Peyer's patch (tissue), 4 donors: ENCODE measurements around the gene ARRDC3. TPM values are rescaled to one million over a fixed set of nuclear protein-coding genes. Genes with fewer than 3 reads are reported as not detected.
"Not testable (repeated sequence)": the region's sequence is repeated elsewhere in the genome, so short reads cannot be mapped to it uniquely, and the experiment has no call there.

Experiments
- DNase-seq, 3 donors: peaks; one replicate each; pipeline ENCODE4 v3.0.0-alpha.2; 2017 to 2019
- H3K27ac ChIP-seq, 4 donors: fragments of 200-600 bp; sonication (generic); one replicate each; pipeline ENCODE4 v1.5.1; 2016 to 2019
- H3K27me3 ChIP-seq, 2 donors: fragments of 200-600 bp; sonication (generic); one replicate each; pipeline ENCODE4 v1.5.1; 2019
- H3K36me3 ChIP-seq, 3 donors: fragments of 200-600 bp; sonication (generic); one replicate each; pipeline ENCODE4 v1.5.1; 2016 to 2019
- H3K4me1 ChIP-seq, 4 donors: fragments of 200-600 bp; sonication (generic); one replicate each; pipeline ENCODE4 v1.5.1; 2016 to 2019
- H3K4me3 ChIP-seq, 4 donors: fragments of 200-600 bp; sonication (generic); 1 replicate in 3 of 4; 2 replicates in 1 of 4; pipeline ENCODE4 v1.5.1; 2016 to 2019; ENCODE audit warnings: mild to moderate bottlenecking in 1 of 4
- H3K9me3 ChIP-seq, 4 donors: fragments of 200-600 bp; sonication (generic); one replicate each; pipeline ENCODE4 v1.5.1; 2016 to 2019; ENCODE audit warnings: mild to moderate bottlenecking in 1 of 4
- CTCF ChIP-seq, 6 experiments: fragments of 450-650 bp in 4 of 6; fragments of 200-600 bp in 2 of 6; sonication (generic) in 1 of 6; IDR thresholded peaks; one replicate each; pipeline ENCODE4 v1.5.1; 2017 to 2019; ENCODE audit warnings: antibody characterized with exemption in 6 of 6, mild to moderate bottlenecking in 3 of 6, moderate library complexity in 1 of 6
- POLR2A ChIP-seq, 2 donors: fragments of 450-650 bp; IDR thresholded peaks; one replicate each; pipeline ENCODE4 v1.5.1; 2017; ENCODE audit warnings: antibody characterized with exemption in 2 of 2, mild to moderate bottlenecking in 2 of 2, moderate library complexity in 2 of 2
- total RNA-seq, 4 donors: library from RNA; depleted of rRNA; stranded (reverse); fragments of >200 nt; gene quantifications; one replicate each; pipeline ENCODE4 v1.1.0, GENCODE V29; 2016

ARRDC3 gene
- total RNA-seq, 4 donors from 2014 or later: 11.4 to 32.2 (median 17.7) TPM

GRCh38 chr5:91408710-91409109, 25.6 kb upstream of the ARRDC3 start:
- no peak for TF ChIP-seq CTCF (IDR thresholded peaks at IDR 0.05)
- TF ChIP-seq POLR2A (IDR thresholded peaks at IDR 0.05): no peak
- no peaks in the 10 kb centered on the region for H3K27me3 ChIP-seq
- no peak for DNase-seq
- no peak overlapping the region for H3K4me3 ChIP-seq
- no peaks in the 10 kb centered on the region for H3K4me1 ChIP-seq
- no peak overlapping the region for H3K27ac ChIP-seq
- H3K36me3 ChIP-seq: no peaks in the 10 kb centered on the region
- no peaks in the 10 kb centered on the region for H3K9me3 ChIP-seq

GRCh38 chr5:91407204-91407603, 24.1 kb upstream of the ARRDC3 start:
- Histone ChIP-seq H3K4me3 (no peak overlapping the region), H3K27me3 (no peaks in the 10 kb centered on the region), H3K9me3 (no peaks in the 10 kb centered on the region), H3K36me3 (no peaks in the 10 kb centered on the region), H3K4me1 (no peaks in the 10 kb centered on the region), H3K27ac (no peak overlapping the region)
- DNase-seq: no peak
- TF ChIP-seq CTCF (IDR thresholded peaks at IDR 0.05) (no peak), POLR2A (IDR thresholded peaks at IDR 0.05) (no peak)

GRCh38 chr5:91403438-91403837, 20.3 kb upstream of the ARRDC3 start:
- DNase-seq: no peak
- H3K9me3 ChIP-seq: no peaks in the 10 kb centered on the region
- TF ChIP-seq POLR2A (IDR thresholded peaks at IDR 0.05) (no peak), CTCF (IDR thresholded peaks at IDR 0.05) (no peak)
- H3K36me3 ChIP-seq: no peaks in the 10 kb centered on the region
- H3K27me3 ChIP-seq: no peaks in the 10 kb centered on the region
- H3K27ac ChIP-seq: no peak overlapping the region
- H3K4me1 ChIP-seq: no peaks in the 10 kb centered on the region
- no peak overlapping the region for H3K4me3 ChIP-seq

- Histone ChIP-seq H3K27me3 (no peaks in the 10 kb centered on the region), H3K36me3 (no peaks in the 10 kb centered on the region), H3K9me3 (no peaks in the 10 kb centered on the region), H3K4me1 (no peaks in the 10 kb centered on the region), H3K27ac (no peak overlapping the region), H3K4me3 (no peak overlapping the region)
- TF ChIP-seq POLR2A (IDR thresholded peaks at IDR 0.05): no peak
- TF ChIP-seq CTCF (IDR thresholded peaks at IDR 0.05): no peak
- DNase-seq: no peak
Observed at GRCh38 chr5:91401175-91401574, 18.1 kb upstream of the ARRDC3 start.

DNA sequence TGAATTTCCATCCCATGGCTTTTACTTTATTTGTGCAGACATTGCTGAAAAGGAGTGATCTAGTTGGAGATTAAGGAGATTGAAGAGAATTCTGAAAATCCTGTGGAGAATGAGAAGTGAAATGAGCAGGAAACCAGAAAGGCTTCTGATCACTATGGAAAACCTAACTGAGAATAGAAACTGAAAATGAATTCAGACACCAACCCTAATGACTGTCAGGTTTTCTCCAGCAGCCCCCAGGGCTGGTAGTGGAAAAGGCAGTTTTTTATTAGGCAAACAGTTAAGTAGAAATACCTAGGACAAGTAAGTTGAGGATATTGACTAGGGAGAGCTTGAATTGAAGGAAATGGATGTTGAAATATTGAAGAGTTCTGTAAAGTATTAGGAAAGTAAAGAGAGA, 14.7 kb upstream of the ARRDC3 start:
- DNase-seq: no peak
- TF ChIP-seq POLR2A (IDR thresholded peaks at IDR 0.05) (no peak), CTCF (IDR thresholded peaks at IDR 0.05) (no peak)
- no peaks in the 10 kb centered on the region for H3K27me3 ChIP-seq
- H3K4me1 ChIP-seq: no peaks in the 10 kb centered on the region
- no peak overlapping the region for H3K4me3 ChIP-seq
- no peaks in the 10 kb centered on the region for H3K36me3 ChIP-seq
- H3K9me3 ChIP-seq: no peaks in the 10 kb centered on the region
- no peak overlapping the region for H3K27ac ChIP-seq

DNA sequence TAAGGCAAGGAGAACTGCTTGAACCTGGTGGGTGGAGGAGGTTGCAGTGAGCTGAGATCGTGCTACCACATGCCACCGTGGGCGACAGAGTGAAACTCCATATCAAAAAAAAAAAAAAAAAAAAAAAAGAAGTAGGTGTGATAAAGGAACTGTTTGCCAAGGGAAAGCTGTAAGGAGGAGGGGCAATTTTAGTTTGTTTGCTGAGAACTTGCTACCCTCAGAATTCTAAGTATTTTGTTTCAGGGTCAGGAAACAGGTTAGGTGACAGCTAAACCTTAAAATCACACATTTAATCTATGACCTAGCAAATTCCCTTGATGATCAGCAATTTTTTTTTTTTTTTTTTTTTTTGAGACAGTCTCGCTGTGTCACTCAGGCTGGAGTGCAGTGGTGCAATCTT, 7.2 kb upstream of the ARRDC3 start:
- Histone ChIP-seq H3K27me3 (no peaks in the 10 kb centered on the region), H3K27ac (no peak overlapping the region), H3K4me1 (no peaks in the 10 kb centered on the region), H3K4me3 (no peak overlapping the region), H3K9me3 (no peaks in the 10 kb centered on the region), H3K36me3 (no peaks in the 10 kb centered on the region)
- no peak for DNase-seq
- TF ChIP-seq POLR2A (IDR thresholded peaks at IDR 0.05) (no peak), CTCF (IDR thresholded peaks at IDR 0.05) (no peak)

GRCh38 chr5:91389555-91389954, 6.4 kb upstream of the ARRDC3 start:
- not testable (repeated sequence) for H3K4me1 ChIP-seq, H3K27me3 ChIP-seq, H3K4me3 ChIP-seq, H3K27ac ChIP-seq, H3K9me3 ChIP-seq, H3K36me3 ChIP-seq, DNase-seq
